ENCODE data around the gene ANK2.
"Not testable (repeated sequence)": the region's sequence is repeated elsewhere in the genome, so short reads cannot be mapped to it uniquely, and the experiment has no call there.

ANK2 gene

GRCh38 chr4:113209652-113210320, 160.3 kb downstream of the ANK2 start:
- no peak for DNase-seq (ENCODE audit: low read depth)

- no peak for DNase-seq (ENCODE audit: low read depth)
Observed at GRCh38 chr4:113212613-113213012, 163.2 kb downstream of the ANK2 start.

- peak; percentile 22 for DNase-seq (ENCODE audit: low read depth)
Observed at GRCh38 chr4:113221990-113222389, 172.5 kb downstream of the ANK2 start.

- peak; percentile 13 for DNase-seq (ENCODE audit: low read depth)
Observed at GRCh38 chr4:113222471-113222870, 173.0 kb downstream of the ANK2 start.

GRCh38 chr4:113223001-113223400, 173.5 kb downstream of the ANK2 start:
- DNase-seq (ENCODE audit: low read depth) = peak; percentile 2

- DNase-seq (ENCODE audit: low read depth) = no peak
Observed at GRCh38 chr4:113232194-113232593, 182.7 kb downstream of the ANK2 start.

GRCh38 chr4:113236916-113237315, 187.5 kb downstream of the ANK2 start:
- no peak for DNase-seq (ENCODE audit: low read depth)

- no peak for DNase-seq (ENCODE audit: low read depth)
Observed at GRCh38 chr4:113243312-113243711, 193.9 kb downstream of the ANK2 start.

- not testable (repeated sequence) for DNase-seq (ENCODE audit: low read depth)
Observed at GRCh38 chr4:113244747-113245146, 195.3 kb downstream of the ANK2 start.

GRCh38 chr4:113248320-113248719, 198.9 kb downstream of the ANK2 start:
- no peak for DNase-seq (ENCODE audit: low read depth)

GRCh38 chr4:113255628-113256027, 206.2 kb downstream of the ANK2 start:
- DNase-seq (ENCODE audit: low read depth) = no peak

- no peak for DNase-seq (ENCODE audit: low read depth)
Observed at GRCh38 chr4:113256946-113257345, 207.5 kb downstream of the ANK2 start.

GRCh38 chr4:113260688-113261087, 211.2 kb downstream of the ANK2 start:
- DNase-seq (ENCODE audit: low read depth) = no peak

GRCh38 chr4:113263274-113263673, 213.8 kb downstream of the ANK2 start:
- no peak for DNase-seq (ENCODE audit: low read depth)

GRCh38 chr4:113270520-113271319, 221.3 kb downstream of the ANK2 start:
- DNase-seq (ENCODE audit: low read depth) = no peak

- no peak for DNase-seq (ENCODE audit: low read depth)
Observed at GRCh38 chr4:113272523-113272922, 223.1 kb downstream of the ANK2 start.

- DNase-seq (ENCODE audit: low read depth) = no peak
Observed at GRCh38 chr4:113273721-113274220, 224.3 kb downstream of the ANK2 start.

GRCh38 chr4:113276464-113277170, 227.2 kb downstream of the ANK2 start:
- DNase-seq (ENCODE audit: low read depth) = no peak

- peak; percentile 66 for DNase-seq (ENCODE audit: low read depth)
Observed at GRCh38 chr4:113278324-113278934, 229.0 kb downstream of the ANK2 start.

- DNase-seq (ENCODE audit: low read depth) = no peak
Observed at GRCh38 chr4:113285501-113285900, 236.0 kb downstream of the ANK2 start.

- DNase-seq (ENCODE audit: low read depth) = no peak
Observed at GRCh38 chr4:113288257-113288656, 238.8 kb downstream of the ANK2 start.

GRCh38 chr4:113288696-113289095, 239.2 kb downstream of the ANK2 start:
- DNase-seq (ENCODE audit: low read depth) = no peak
